Head of caudate nucleus (tissue), 42 donors: ENCODE data around the gene PFN4.

Experiments
- DNase-seq, 42 donors: peaks; one replicate each; pipeline versions ENCODE4 v3.0.0 to v3.0.0-alpha.2; 2020 to 2021; ENCODE audit warnings: mixed read lengths in 7 of 42
- intact Hi-C: fragments of 100-400 bp; cut with DNase I; formaldehyde crosslinking; loops from one replicate; pipeline ENCODE4 v1.15.0; 2022

PFN4 gene

GRCh38 chr2:24084386-24085199, 38.5 kb downstream of the PFN4 start, which contains the start of gene TP53I3:
Gene TP53I3 (minus strand): TSS chr2:24084834. CDS start chr2:24084326, 508 bp downstream.
- DNase-seq: peak; percentile 50 to 93 (median 84)
- intact Hi-C loops: loop anchor here (10.0 kb wide), 1 partner anchor 260 kb away; no protein-coding TSS in a partner anchor

GRCh38 chr2:24083567-24084385, 39.4 kb downstream of the PFN4 start:
- intact Hi-C loops: loop anchor here (10.0 kb wide), 1 partner anchor 259 kb away; no protein-coding TSS in a partner anchor
- DNase-seq: peak in 11 of 42 donors; percentile 10 to 48 (median 30)

GRCh38 chr2:24082787-24083566, 40.2 kb downstream of the PFN4 start:
- intact Hi-C loops: loop anchor here (10.0 kb wide), 1 partner anchor 258 kb away; no protein-coding TSS in a partner anchor
- no peak for DNase-seq

GRCh38 chr2:24080701-24081100, 42.4 kb downstream of the PFN4 start:
- intact Hi-C loops: loop anchor here (10.0 kb wide), 1 partner anchor 256 kb away; no protein-coding TSS in a partner anchor
- no peak for DNase-seq

GRCh38 chr2:24077879-24078278, 45.3 kb downstream of the PFN4 start:
- intact Hi-C loops: loop anchor here (2.0 to 10.0 kb wide), 2 partner anchors 47 to 151 kb away; partner anchors contain the start of genes ATAD2B, FAM228B and PFN4
- no peak for DNase-seq

GRCh38 chr2:24077535-24077877, 45.6 kb downstream of the PFN4 start:
- intact Hi-C loops: loop anchor here (2.0 to 10.0 kb wide), 2 partner anchors 47 to 151 kb away; partner anchors contain the start of genes ATAD2B, FAM228B and PFN4

GRCh38 chr2:24076849-24077534, 46.1 kb downstream of the PFN4 start:
- intact Hi-C loops: loop anchor here (2.0 to 10.0 kb wide), 2 partner anchors 48 to 150 kb away; partner anchors contain the start of genes ATAD2B, FAM228B and PFN4
- DNase-seq: peak in 24 of 42 donors; percentile 6 to 62 (median 36)

More at GRCh38 chr2:24077535-24077877, 45.6 kb downstream of the PFN4 start:
- peak in 20 of 42 donors; percentile 4 to 54 (median 21) for DNase-seq

- peak; percentile 92 to 99 (median 97) for DNase-seq
- intact Hi-C loops: loop anchor here (2.0 to 10.0 kb wide), 2 partner anchors 49 to 149 kb away; partner anchors contain the start of genes ATAD2B, FAM228B and PFN4
These were observed 47.0 kb downstream of the PFN4 start, which contains the start of gene SF3B6 for GRCh38 chr2:24075915-24076848. Gene SF3B6 (minus strand): TSS chr2:24076326. CDS start chr2:24076229, 97 bp downstream.

GRCh38 chr2:24075259-24075658, 47.9 kb downstream of the PFN4 start:
- no peak for DNase-seq
- intact Hi-C loops: loop anchor here (10.0 kb wide), 1 partner anchor 50 kb away; the partner anchor contains the start of genes FAM228B and PFN4

- no peak for DNase-seq
- intact Hi-C loops: loop anchor here (10.0 kb wide), 1 partner anchor 51 kb away; the partner anchor contains the start of genes FAM228B and PFN4
These were observed 49.3 kb downstream of the PFN4 start for GRCh38 chr2:24073816-24074215.

GRCh38 chr2:24072259-24072658, 50.9 kb downstream of the PFN4 start:
- intact Hi-C loops: loop anchor here (10.0 kb wide), 1 partner anchor 53 kb away; the partner anchor contains the start of genes FAM228B and PFN4
- no peak for DNase-seq

GRCh38 chr2:24065341-24065740, 57.8 kb downstream of the PFN4 start:
- intact Hi-C loops: no loop called here

More at GRCh38 chr2:24065341-24065740, 57.8 kb downstream of the PFN4 start:
- DNase-seq: no peak
